GM12875 (cell line): ENCODE results near the gene OR7A5.
"Not testable (repeated sequence)": the region's sequence is repeated elsewhere in the genome, so short reads cannot be mapped to it uniquely, and the experiment has no call there.

Experiments
- H3K4me3 ChIP-seq: one replicate; pipeline ENCODE4 v1.5.1; 2011; ENCODE audit warnings: low read depth, low read length, control low read depth
- TF ChIP-seq, protein P1 (sequence below): IDR thresholded peaks from 2 replicates; pipeline ENCODE4 v1.5.1; 2011; ENCODE audit warnings: low read depth, mild to moderate bottlenecking, control low read depth, inconsistent platforms, low read length, moderate library complexity, borderline replicate concordance; ENCODE audit not compliant: insufficient read depth

The OR7A5 gene

DNA sequence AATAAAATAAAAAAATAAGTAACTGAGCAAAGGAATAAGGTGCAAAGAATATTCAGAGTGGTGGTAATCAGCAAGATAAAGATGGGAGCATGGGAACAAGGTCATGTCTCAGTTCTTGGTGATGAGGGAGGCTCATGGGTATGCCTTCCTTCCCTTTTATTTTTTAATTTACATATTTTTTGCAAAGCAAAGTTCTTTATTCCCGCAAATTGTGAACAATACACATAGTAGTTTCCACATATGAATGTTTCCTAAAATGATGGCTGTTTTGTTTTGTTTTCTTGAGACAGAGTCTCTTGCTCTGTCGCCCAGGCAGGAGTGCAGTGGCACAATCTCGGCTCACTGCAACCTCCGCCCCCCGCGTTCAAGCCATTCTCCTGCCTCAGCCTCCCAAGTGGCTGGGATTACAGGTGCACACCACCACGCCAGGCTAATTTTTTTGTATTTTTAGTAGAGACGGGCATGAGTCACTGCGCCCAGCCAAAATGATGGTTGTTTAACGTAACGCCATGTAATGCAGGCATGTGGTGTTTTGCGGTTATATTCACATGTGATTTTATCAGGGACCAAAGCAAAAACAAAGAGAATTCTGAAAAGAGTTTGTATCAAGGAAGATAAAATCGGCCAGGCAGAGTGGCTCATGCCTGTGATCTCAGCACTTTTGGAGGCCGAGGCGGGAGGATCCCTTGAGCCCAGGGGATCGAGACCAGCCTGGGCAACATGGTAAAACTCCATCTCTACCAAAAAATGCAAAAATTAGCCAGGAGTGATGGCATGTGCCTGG lies 52.2 kb downstream of the OR7A5 start:
- H3K4me3 ChIP-seq, result no peak overlapping the region
- TF ChIP-seq, protein P1, sequence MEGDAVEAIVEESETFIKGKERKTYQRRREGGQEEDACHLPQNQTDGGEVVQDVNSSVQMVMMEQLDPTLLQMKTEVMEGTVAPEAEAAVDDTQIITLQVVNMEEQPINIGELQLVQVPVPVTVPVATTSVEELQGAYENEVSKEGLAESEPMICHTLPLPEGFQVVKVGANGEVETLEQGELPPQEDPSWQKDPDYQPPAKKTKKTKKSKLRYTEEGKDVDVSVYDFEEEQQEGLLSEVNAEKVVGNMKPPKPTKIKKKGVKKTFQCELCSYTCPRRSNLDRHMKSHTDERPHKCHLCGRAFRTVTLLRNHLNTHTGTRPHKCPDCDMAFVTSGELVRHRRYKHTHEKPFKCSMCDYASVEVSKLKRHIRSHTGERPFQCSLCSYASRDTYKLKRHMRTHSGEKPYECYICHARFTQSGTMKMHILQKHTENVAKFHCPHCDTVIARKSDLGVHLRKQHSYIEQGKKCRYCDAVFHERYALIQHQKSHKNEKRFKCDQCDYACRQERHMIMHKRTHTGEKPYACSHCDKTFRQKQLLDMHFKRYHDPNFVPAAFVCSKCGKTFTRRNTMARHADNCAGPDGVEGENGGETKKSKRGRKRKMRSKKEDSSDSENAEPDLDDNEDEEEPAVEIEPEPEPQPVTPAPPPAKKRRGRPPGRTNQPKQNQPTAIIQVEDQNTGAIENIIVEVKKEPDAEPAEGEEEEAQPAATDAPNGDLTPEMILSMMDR, result no peak

DNA sequence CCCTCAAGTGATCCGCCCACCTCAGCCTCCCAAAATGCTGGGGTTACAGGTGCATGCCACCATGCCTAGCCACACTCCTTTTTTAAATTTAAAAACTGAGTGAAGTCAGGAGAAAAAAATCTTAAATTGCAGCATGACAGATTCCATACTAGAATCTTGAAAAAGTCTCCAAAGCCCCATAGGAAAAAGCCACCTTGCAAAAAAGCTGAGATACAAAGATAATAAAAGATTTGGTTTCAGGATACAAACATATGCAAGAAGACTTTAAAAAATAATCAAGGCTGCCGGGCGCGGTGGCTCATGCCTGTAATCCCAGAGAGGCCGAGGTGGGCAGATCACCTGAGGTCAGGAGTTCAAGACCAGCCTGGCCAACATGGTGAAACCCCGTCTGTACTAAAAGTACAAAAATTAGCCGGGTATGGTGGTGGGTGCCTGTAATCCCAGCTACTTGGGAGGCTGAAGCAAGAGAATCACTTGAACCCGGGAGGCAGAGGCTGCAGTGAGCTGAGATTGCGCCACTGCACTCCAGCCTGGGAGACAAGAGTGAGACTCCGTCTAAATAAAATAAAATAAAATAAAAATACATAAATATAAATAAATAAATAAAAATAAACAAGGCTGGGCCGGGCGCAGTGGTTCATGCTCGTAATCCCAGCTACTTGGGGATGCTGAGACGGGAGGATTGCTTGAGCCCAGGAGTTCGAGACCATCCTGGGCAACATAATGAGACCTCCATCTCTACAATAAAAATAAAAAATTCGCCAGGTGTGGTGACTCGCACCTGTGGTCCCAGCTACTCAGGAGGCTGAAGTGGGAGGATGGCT lies 53.1 kb downstream of the OR7A5 start:
- not testable (repeated sequence) for H3K4me3 ChIP-seq

DNA sequence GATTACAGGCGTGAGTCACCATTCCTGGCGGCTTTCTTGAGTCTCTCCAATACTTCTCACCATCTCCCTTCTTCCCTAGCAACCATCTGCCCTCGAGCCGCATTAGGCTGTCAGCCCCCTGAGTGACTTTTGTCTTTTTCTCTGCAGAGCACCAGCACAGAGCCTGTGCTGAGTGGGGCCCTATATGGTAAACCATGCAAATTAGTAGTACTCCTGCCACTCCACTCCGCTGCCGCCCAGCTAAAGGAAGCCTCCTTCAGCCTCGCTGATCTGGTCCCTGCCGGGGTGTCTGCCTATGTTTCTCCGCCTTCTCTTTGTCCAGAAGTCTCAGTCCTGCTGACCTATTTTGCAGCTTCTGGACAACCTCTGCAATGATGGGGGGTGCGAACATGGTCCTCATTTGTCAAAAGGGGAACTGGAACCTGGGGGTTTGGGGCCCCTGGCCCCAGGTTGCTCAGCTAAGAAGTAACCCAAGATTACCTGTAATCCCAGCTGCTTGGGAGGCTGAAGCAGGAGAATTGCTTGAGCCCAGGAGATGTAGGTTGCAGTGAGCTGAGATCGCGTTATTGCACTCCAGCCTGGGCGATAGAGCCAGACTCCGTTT lies 54.3 kb downstream of the OR7A5 start:
- H3K4me3 ChIP-seq, result not testable (repeated sequence)

DNA sequence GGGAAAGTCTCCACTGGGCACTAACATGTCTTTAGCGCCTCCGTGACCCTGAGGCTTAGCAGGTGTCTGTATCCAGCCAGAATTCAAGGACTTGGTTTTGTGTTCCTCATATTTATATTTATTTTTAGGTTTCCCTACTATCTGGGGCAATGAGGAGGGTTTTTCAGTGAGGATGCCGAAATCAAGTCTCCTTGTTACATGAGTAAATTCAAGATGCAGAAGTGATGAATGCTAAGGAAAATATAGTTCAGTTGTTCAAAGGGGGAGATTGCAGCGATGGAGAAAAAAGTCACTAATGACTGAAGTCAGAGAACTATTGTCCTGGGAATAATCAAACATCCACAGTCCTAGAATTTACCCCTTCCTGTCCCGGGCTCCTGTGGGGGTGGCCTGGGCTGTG lies 55.8 kb downstream of the OR7A5 start:
- TF ChIP-seq, protein P1, result no peak
- H3K4me3 ChIP-seq, result no peak overlapping the region

DNA sequence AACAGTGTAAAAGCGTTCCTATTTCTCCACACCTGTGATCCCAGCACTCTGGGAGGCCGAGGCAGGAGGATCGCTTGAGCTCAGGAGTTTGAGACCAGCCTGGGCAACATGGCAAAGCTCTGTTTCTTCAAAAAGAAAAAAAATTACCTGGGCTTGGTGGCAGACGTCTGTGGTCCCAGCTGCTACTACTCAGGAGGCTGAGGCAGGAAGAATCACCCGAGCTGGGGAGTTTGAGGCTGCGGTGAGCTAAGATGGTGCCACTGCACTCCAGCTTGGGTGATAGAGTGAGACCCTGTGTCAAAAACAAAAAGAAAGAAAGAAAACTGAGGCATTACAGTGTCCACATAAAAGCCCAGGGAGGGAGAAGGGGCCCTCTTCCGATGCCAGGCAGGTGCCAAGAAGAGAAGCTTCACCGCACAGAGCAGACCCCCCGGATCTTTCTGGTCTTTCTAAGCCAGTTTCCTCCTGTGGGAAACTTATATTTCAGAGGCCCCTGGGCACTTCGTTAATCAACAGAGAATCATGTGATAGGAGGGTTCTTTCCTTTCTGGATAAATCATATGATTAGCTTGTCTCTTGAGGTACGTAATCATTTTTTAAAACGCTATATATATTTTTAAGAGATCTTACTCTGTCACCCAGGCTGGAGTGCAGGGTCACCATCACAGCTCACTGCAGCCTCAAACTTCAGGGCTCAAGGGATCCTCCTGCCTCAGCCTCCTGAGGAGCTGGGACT lies 56.7 kb downstream of the OR7A5 start, which contains the start of gene ADGRE2:
Gene ADGRE2, minus strand, starts transcription at position 451 of the 736 bp plus-strand sequence. CDS start 1,804 bp downstream, outside the sequence.
- H3K4me3 ChIP-seq, result not testable (repeated sequence)

DNA sequence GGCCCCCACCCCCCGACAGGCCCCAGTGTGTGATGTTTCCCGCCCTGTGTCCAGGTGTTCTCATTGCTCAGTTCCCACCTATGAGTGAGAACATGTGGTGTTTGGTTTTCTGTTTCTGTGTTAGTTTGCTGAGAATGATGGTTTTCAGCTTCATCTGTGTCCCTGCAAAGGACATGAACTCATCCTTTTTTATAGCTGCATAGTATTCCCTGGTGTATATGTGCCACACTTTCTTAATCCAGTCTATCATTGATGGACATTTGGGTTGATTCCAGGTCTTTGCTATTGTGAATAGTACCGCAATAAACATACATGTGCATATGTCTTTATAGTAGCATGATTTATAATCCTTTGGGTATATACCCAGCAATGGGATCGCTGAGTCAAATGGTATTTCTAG lies 57.3 kb downstream of the OR7A5 start:
- H3K4me3 ChIP-seq, result not testable (repeated sequence)
